GM03348 (cell line): Measurements from ENCODE around the gene PLXND1.
A peak's percentile ranks its signal among the peaks of the same experiment; 100 is the strongest.

Experiments
- DNase-seq: peaks from one replicate; pipeline ENCODE4 v3.0.0; 2012; ENCODE audit warnings: low spot score

Gene PLXND1

DNA sequence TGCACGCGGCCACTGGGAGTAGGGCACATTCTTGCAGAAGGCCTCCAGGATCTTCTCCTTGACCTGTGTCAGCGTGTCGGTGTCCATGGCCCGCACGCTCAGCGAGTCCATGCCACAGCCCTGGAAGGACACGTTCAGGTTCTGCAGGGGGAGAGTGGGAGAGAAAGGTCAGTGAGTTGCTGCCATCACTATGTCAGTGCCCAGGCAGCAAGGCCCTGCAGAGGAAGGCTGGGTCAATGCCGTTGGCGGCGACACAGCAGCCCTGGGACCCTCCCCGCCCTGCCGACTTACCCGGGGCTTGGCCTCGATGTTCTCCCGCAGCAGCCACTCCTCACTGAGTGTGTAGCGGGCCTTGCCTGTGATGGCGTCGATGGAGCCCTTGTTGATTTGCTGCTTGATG lies 43.7 kb downstream of the PLXND1 start:
- DNase-seq, result no peak

GRCh38 chr3:129561619-129562248 lies 44.7 kb downstream of the PLXND1 start:
- DNase-seq, result no peak

DNA sequence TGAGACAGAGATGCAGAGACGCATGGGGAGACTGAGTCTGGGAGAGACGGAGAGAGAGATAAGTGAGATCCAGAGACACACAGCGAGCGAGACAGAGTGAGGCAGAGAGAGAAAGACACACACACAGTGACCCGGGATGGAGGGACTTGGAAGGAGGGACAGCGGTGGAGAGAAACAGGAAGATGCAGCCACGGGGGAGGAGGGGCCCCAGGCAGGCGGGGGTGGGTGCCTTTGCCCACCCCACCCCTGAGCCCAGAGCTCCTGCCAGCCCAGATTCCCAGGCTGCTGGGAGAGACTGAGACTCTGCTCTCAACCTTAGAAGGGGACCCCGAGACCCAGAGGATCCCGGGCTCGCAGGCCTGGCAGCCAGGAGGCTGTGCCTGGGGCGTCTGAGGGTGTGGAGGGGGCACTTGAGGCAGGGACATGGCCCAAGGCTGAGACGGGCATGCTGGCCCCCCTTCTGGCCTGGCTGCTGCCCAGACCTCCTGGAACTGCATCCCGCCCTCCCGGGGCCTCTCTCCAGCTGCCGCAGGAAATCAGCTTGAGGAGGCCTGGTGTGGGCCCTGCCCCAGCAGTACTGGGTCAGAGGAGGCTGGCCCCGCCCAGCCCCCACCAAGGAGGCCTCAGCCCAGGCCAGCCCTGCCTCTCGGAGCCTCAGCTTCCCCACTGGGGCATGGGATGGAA lies 45.4 kb downstream of the PLXND1 start:
- peak; percentile 94 for DNase-seq

DNA sequence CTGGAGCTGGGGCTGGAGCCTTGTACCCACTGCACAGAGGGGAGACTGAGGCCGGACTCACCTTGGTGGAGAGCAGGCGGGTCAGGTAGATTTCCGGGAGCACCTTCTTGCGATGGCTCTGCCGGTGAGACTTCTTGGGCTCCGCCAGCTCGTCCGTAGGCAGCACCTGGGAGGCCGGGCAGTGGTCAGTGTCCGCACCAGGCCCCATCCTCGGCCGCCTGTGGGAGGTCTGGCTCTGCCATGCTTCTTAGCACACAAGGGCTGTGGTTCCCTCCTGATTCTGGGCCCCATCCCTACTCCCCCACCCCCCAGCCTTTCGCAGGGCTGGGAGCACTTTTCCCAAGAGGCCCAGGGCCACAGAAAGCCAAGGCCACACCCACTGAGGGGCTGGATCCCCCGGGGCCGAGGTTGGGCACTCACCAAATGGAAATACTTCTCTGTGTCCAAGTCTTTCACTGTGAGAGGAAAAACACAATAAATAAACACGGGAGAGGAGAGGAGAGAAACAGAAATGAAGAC lies 46.1 kb downstream of the PLXND1 start:
- DNase-seq, result peak; percentile 90

GRCh38 chr3:129559565-129560079 lies 46.9 kb downstream of the PLXND1 start:
- DNase-seq, result no peak

DNA sequence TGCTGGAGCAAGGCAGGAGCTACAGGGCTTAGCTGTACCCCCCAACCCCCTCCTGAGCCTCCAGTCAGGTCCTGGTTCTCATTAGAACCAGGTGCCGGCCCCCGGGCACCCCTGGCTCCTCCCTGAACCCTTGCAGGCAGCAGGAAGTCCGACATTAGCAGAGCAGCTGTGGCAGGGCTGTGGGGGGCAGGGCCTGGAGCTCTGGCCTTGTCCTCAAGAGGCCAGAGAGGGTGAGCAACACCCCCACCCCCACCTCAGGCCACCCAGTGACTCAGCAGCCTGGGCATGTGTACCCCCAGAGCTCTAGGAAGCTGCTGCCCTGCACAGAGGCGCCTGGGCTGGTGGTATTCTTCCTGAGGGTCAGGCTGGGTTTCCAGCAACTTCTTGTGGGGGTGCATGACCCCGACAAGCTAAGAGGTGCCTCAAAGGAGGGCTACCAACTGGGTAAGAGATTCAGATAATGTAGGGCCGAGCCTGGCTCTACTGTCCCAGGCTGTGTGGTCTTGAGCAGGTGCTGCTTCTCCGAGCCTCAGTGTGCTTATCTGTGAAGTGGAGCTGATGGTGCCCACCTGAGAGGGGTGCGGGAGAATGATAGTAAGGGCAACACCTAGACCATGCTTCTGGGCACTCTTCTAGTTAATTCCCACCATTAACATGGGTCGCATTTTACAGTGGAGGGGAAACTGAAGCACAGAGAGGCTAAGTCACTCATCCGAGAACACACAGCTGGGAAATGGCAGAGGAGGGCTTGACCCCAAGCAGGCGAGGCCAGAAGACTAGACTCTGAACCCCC lies 47.5 kb downstream of the PLXND1 start:
- DNase-seq, result peak; percentile 84

GRCh38 chr3:129558081-129558771 lies 48.2 kb downstream of the PLXND1 start:
- no peak for DNase-seq

GRCh38 chr3:129557548-129557894 lies 49.0 kb downstream of the PLXND1 start:
- peak; percentile 43 for DNase-seq

DNA sequence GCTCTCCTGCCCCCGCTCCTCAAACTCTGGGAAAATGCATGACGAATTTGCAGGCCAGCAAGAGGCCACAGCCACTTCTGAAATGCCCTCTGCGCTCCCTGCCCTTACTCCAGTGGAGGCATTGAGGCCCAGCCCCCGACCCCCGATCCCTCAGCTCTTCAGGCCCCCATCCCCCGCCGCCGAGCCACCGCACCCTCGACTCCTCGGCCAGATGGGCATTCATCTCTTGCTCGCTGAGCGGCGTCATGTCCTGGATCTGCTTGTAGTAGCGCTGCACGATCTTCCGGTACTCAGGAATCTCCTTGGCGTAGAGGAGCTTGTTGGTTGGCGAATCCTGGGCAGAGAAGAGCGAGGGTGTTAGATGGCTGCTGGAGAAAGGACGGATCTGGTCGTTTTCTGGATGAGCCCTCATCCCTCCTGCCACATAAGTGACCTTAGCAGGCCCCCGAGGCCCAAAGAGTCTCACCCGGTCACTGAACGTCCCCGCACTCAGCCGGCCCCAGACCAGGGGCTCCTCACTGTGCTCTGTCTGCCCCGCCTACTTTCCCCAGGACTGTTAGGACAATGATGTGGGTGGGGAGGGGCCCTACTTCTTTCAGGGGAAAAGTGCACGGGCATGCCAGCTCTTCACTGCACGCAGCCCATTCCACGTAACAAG lies 49.5 kb downstream of the PLXND1 start:
- no peak for DNase-seq

DNA sequence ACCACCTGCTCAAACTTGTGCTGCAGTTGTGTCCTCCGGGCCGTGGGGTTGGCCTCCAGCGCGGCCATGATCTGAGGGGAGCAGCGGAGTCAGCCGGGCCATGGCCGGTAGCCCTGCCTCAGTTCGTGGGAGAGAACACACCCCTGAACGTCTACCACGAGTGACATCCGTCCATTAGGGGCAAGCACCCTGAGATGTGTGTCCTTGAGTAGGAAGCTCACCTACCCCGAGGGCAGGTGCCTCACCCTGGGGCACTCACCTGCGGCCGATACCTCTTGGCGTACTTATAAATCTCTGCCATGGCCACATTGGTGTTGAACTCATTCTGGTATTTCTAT lies 50.1 kb downstream of the PLXND1 start:
- no peak for DNase-seq

DNA sequence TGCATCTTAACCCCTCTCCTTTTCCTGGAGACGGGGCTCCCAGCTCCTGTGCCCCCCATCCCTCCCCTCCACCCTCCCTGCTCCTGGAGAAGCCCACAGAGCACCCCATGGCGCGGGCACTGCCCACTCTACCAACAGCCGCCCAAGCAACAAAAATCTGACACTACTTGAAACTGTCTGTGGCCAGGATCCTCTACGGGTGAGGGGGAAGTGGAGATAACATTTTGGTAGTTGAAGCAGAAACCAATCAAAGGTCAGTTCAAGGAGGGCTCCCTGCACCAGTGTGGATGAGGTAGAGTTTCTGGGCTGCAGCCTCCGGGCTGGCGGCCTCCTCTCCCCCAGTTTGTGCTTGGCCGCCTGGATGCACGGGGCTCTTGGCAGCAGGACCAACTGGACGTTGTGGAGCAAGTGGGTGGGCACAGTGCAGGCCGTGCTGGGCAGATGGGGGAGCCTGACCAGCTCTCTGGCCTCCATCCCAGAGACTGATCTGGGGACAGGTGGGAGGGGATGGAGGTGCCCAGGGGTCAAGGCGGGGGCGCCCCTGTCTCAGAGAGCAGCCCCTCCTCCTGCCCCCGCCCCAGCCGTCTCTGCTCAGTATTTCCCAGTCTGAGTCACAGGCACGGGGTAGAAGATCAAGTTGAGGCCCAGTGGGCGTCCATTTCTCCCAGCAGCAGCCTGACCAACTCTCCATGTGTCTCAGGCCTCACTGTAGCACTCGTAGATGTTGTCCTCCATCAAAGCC lies 50.7 kb downstream of the PLXND1 start:
- DNase-seq, result no peak

DNA sequence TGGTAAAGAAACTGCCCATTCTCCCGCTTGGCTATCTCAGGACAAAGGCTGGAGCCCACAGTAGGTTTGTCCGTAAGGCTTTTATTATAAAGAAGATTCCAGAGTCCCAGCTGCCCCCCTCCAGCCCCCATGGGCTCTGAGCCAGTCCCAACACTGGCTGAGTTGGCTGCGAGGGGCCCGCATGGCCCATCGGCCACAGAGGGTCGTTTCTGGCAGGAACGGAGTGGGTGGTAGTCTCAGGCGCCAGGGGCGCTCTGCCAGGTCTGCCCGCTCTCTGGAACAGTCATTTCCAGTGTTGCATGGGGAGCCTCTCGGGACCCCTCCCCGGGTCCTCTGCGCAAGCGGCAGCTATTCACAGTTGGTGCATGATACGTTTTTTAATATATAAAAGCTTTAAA lies 51.3 kb downstream of the PLXND1 start:
- DNase-seq, result no peak

DNA sequence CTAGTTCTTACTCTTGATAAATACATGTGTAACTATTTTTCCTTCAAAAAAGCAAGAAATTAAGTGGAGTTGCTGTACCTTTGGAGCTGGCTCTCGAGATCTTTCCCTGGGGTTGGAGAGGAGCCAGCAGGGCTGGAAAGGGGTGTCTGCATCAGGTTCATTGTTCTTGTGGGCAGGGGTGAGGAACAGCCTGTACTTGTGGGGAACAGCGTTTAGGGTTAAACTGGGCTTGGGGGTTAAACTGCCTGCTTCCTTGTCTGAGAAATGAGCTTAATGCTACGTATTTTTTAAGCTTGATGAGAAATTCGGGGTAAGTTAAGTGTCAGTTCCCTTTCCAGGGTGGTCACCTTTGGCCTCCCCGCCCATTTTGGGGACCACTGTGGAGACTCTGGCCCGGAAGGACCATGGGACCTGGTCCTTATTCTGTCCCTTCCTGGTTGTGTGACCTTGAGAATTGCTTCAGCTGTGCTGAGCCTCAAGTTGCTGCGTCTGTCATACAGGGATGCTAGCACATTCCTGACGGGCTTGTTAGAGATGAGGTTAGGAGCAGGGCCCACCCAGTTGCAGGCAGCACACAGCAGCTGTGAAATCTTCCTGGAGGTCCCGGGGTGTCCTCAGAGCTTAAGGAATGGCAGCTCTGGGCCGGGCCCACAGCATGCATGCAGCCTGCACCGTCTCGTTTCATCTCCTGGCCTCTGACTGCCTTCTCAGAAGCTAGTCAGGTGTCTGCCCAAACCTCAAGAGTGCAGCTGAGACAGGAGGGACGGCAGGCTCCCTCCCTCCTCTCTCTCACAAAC lies 51.9 kb downstream of the PLXND1 start:
- DNase-seq, result no peak

DNA sequence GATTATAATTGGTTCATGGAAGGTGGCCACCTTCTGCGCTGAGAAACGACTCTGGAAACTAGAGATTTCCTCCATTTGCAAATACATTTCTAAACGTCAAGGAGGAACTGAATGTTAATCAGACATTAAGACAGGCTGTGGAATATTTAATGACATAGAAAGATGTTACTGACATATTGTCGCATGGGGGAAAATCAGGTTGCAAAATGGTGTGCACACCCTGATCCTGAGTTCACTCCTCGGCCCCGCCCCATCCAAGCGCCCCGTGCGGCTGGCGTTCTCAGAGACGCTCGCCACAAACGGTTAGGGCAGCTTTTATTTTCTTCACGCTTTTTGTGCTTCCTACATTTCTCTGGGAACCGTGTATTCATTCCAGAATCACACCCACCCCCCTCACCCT lies 52.8 kb downstream of the PLXND1 start:
- no peak for DNase-seq

DNA sequence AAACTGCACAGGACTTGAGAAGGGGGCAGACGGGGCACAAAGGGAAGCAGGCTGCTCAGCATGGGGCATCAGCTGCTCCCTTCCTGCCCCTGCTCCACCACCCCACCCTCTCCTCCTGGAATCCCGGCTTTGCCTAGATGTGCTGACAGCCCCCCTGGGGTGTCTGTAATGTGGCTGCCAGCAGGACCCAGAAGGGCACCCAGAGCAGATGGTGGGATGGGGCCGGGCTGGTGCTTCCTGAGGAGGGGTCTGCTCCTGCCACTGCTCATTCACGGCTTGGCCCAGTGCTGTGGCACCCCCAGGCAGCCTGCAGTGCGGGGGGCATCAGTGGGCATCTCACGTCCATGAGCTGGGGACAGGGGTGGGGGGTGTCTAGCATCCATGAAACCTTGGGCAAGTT lies 53.3 kb downstream of the PLXND1 start:
- DNase-seq, result no peak

DNA sequence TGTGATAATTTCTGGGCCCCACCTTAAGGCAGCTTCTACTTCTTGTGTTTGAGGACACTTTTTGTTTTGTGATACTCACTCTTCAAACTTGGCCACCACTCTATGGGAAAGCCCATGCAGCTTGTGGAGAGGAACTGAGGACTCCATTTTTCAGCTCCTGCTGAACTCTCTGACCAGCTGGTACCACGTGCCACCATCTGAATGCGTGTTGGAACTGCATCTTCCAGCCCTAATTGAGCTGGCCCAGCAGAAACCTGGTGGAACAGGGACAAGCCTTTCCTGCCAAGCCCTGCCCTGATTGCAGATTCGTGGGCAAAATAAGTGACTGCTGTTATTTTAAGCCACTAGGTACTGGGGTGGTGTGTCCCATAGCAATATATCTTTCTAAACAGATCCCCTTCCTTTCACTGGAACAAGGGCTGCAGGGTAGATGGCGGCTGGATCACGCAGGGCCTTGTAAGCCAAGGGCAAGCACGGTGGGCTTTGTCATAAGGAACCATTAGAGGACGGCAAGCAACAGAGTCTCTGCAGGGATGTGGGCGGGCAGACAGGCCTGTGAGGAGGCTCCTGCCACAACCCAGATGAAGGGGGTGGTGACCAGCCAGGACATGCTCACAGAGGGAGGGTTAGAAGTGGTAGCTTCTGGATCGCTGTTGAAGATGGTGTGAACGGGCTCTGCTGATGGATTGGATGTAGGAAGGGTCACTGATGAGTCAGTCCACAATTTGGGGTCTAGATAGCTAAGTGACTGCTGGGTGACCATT lies 54.0 kb downstream of the PLXND1 start:
- DNase-seq, result no peak

GRCh38 chr3:129549805-129550204 lies 56.7 kb downstream of the PLXND1 start:
- no peak for DNase-seq

DNA sequence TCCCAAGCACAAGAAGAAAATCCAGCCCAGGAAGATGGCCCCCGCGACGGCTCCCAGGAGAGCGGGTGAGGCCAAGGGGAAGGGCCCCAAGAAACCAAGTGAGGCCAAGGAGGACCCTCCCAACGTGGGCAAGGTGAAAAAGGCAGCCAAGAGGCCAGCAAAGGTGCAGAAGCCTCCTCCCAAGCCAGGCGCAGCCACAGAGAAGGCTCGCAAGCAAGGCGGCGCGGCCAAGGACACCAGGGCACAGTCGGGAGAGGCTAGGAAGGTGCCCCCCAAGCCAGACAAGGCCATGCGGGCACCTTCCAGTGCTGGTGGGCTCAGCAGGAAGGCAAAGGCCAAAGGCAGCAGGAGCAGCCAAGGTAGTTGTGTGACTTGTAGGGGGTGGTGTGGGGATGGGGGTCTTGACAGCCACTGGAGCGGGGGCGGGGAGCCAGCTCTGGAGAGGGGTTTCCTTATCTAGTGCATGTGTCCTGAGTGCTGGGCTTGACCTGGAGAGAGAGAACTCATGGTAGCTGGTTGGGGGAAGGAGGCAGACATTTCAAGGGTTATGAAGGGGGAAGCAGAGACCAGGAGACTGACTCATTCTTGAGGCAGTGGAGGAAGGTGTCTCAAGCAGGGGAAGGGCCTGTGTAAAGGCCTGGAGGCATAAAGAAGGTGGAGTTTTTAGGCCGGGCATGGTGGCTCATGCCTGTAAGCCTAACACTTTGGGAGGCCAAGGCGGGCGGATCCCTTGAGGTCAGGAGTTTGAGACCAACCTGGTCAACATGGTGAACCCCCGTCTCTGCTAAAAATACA lies 57.3 kb downstream of the PLXND1 start:
- DNase-seq, result peak; percentile 43
